SW480 (cell line): ENCODE results near the gene SAP30L.

Source experiments
- DNase-seq: peaks from one replicate; pipeline ENCODE4 v3.0.0-alpha.2; 2016; ENCODE audit warnings: low spot score

Gene SAP30L

DNA sequence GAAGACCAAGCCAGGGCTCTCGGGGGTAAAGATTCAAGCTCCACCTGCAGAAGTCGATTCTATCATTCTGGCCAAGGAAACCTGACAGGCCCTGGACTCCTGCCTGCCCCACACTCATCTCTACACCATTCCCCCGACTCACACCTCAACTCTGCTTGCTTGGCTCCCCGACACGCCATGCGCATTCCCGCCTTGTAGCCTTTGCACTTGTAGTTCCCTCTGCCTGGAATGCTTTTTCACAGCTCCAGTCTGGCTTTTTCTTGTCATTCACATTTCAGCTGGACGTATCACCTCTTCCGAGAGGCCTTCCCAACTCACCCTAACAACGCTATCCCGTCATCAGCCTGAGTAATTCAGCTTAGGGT, 60.9 kb downstream of the SAP30L start:
- DNase-seq, result no peak

DNA sequence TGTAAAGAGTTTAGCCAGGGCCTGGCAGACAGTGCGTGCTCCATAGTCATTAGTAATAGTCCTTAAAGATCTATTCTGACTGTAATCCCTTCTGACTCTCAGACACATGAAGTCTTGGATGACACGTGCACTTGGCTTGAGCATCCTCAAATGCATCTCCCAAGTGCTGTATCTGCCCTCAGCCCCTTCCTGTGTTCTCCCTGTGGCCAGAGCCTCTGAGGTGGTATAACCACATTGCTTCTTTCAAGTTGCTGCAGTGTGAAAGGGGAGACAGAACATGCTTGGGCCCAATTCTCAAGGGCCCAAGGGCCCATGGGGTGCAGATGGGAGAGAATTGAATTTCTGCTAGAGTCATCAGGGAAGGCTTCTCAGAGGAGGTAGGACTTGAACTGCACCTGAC, 62.3 kb downstream of the SAP30L start:
- no peak for DNase-seq

DNA sequence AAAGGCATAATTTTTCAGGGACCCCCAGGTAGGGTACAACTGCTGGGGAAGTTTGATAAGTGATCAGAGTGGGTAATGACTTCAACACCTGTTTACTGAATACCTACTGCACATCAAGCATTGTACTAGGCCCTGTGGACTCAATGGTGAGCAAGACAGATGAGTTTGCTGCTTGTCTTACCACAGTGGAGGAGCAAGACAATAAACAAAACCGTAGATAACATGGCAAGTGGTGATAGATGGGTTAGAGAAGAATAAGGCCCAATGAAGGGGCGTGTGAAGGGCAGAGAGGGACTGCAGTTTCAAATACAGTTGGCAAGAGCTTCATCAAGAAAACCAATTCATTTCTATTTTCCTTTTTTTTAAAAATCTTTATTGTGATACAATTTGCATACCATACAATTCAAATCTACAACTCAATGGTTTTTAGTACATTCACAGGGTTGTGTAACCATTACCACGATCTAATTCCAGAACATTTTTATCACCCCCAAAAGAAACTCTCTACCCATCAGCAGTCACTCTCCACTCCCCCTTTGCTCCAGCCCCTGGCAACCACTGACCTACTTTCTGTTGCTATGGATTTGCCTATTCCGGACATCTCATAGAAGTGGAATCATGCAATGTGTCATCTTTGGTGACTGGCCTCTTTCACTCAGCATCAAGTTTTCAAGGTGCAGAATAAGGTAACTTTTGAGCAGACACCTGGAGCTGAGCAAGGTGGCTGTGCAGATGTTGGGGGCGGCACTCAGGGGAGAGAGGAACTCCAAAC, 64.2 kb downstream of the SAP30L start:
- DNase-seq, result no peak
